GM12872 (cell line): Measurements from ENCODE around the gene KRTAP1-5.
"Not testable (repeated sequence)": the region's sequence is repeated elsewhere in the genome, so short reads cannot be mapped to it uniquely, and the experiment has no call there.

ENCODE experiments used
- CTCF ChIP-seq: IDR thresholded peaks from 3 replicates; pipeline ENCODE4 v1.5.1; 2011; ENCODE audit warnings: low read depth, mild to moderate bottlenecking, low read length, moderate library complexity; ENCODE audit not compliant: insufficient read depth

The KRTAP1-5 gene

GRCh38 chr17:41040783-41041571 lies 14.0 kb upstream of the KRTAP1-5 start, which contains the start of gene KRTAP1-1:
Gene KRTAP1-1 (minus strand): TSS chr17:41041450. CDS start chr17:41041397, 53 bp downstream.
- not testable (repeated sequence) for TF ChIP-seq CTCF

DNA sequence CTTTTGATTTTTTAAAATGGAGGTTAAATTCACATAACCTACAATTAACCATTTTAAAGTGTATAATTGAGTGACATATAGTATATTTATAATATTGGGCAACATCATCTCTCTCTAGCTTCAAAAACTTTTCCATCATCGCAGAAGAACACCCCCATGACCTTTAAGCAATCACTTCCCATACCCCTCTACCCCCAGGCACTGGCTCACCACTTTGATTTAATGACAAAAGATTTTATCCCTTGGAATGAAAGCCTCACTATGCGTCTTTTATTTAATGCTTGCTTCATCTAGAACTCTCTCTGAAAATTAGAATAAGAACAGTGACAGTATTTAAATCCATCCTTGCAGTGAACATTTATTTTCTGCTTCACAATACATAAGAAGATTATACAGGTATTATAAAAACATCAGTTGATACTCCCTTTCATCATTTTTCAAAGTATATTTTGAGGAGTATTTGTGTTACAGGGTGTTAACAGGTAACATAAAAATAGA lies 10.9 kb upstream of the KRTAP1-5 start:
- TF ChIP-seq CTCF, result no peak

DNA sequence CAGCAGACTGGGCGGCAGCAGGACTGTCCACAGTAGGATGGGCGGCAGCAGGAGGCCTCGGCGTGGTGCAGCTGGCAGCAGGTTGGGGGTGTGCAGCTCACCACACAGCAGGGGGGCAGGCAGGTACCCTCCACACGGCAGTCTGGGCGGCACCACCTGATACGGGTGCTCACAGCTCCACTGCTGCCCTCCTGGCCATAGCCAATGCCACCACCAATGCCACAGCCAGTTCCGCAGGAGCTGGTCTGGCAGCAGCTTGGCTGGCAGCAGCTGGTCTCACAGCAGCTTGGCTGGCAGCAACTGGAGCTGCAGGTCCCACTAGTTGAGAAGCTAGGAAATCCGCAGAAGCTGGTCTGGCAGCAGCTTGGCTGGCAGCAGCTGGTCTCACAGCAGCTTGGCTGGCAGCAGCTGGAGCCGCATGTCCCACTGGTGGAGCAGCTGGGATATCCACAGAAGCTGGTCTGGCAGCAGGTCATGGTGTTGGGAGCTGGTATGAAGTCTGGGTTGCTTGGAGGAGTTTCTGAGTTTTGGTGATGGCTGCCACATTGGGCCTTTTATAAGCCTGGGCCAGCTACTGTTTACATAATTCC lies 7.4 kb upstream of the KRTAP1-5 start, which contains the start of gene KRTAP1-3:
Gene KRTAP1-3, minus strand, starts transcription at position 529 of the 590 bp plus-strand sequence. Its CDS starts 53 bp downstream, at position 476.
- not testable (repeated sequence) for TF ChIP-seq CTCF

DNA sequence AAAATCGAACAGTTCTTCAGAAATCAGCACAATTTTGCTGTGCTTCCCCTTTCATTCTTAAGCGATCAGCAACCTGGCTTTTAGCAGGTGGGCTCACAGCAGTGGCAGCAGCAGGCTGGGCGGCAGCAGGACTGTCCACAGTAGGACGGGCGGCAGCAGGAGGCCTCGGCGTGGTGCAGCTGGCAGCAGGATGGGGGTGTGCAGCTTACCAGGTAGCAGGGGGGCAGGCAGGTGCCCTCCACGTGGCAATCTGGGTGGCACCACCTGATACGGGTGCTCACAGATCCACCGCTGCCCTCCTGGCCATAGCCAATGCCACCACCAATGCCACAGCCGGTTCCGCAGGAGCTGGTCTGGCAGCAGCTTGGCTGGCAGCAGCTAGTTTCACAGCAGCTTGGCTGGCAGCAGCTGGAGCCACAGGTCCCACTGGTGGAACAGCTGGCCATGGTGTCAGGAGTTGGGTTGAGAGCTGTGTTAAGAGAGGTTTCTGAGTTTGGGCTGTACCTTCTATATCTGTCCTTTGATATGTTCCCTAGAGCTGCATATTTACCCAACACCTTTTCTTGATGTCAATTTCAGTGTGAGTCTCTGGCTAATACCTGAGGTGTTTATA lies 2.7 kb upstream of the KRTAP1-5 start, which contains the start of gene KRTAP1-4:
Gene KRTAP1-4, minus strand, starts transcription at position 563 of the 613 bp plus-strand sequence. Its CDS starts 117 bp downstream, at position 446.
- no peak for TF ChIP-seq CTCF

DNA sequence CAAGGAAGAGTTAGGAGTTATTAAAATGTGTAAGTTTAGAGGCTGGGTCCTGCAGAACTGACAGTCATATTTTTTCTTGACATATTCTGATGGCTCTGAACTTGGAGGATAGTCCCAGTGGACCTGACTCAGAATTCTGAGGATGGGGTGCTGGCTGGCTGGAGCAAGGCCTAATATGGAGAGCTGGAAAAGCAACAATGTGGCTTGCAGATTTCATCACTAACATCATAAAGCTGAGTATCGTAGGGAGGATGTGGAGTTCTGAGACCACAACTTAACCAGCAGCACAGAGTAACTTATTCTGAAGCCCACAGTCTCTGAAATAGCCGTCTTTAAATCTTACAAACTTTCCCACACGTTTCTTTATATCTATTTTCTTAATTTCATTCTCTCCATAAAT lies 2.3 kb downstream of the KRTAP1-5 start:
- TF ChIP-seq CTCF, result no peak

DNA sequence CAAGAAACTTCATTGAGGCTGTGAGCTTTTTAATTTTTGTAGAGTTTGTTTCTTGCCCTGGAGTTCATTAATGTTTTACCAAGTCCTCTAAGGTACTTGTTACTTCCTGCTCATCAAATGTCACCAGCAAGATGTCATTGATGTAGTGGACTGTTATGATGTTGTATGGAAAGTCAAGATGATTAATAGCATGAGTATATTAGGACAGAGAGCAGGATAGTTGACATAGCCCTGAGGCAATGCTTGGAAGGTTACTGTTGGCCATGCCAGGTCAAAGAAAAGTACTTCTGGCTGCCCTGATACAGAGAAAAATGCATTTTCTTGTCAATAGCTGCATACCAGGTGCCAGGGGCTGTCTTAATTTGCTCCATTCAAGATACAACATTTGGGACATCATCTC lies 6.7 kb downstream of the KRTAP1-5 start:
- no peak for TF ChIP-seq CTCF

GRCh38 chr17:41019415-41019814 lies 7.6 kb downstream of the KRTAP1-5 start:
- no peak for TF ChIP-seq CTCF
